ENCODE data around the gene BCL6B. TPM values are rescaled to one million over a fixed set of nuclear protein-coding genes. Genes with fewer than 3 reads are reported as not detected.

Gene BCL6B
- total RNA-seq, 1 donor, result 0.45 TPM

DNA sequence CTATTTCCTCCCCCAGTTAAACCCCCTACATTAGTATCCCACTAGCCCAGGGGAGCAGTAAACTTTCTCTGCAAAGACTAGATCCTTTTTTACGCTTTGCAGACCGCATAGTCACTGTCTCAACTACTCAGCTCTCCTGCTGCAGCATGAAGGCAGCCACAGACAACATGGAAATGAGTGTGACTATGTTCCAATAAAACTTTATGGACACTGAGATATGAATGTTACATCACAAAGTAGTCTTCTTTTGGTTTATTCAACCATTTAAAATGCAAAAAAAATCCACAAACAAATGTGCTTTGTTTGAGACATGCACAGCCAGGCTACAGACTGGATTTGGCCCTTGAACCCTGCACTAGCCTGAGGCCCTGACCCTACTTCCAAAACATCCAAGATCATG is 12.3 kb upstream of the BCL6B start:
- TF ChIP-seq, protein P1, sequence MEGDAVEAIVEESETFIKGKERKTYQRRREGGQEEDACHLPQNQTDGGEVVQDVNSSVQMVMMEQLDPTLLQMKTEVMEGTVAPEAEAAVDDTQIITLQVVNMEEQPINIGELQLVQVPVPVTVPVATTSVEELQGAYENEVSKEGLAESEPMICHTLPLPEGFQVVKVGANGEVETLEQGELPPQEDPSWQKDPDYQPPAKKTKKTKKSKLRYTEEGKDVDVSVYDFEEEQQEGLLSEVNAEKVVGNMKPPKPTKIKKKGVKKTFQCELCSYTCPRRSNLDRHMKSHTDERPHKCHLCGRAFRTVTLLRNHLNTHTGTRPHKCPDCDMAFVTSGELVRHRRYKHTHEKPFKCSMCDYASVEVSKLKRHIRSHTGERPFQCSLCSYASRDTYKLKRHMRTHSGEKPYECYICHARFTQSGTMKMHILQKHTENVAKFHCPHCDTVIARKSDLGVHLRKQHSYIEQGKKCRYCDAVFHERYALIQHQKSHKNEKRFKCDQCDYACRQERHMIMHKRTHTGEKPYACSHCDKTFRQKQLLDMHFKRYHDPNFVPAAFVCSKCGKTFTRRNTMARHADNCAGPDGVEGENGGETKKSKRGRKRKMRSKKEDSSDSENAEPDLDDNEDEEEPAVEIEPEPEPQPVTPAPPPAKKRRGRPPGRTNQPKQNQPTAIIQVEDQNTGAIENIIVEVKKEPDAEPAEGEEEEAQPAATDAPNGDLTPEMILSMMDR (IDR thresholded peaks at IDR 0.05; ENCODE audit: insufficient read depth, low read length), result no peak
- peak overlapping the region; percentile 91 for H3K4me3 ChIP-seq (ENCODE audit: low read depth, low read length)
- no peak for DNase-seq (ENCODE audit: low read depth)

DNA sequence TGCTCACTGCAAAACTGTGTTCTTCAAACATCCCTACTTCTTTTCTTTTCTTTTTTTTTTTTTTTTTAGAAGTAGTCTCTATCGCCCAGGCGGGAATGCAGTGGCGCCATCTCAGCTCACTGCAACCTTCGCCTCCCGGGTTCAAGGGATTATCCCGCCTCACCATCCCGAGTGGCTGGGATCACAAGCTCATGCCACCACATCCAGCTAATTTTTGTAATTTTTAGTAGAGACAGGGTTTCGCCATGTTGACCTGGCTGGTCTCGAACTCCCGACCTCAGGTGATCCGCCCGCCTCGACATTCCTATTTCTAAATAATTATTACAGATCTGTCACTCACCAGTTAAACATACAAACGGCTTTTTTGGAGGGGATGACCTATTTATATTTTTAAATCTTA is 11.4 kb upstream of the BCL6B start:
- H3K4me3 ChIP-seq (ENCODE audit: low read depth, low read length), result peak overlapping the region; percentile 91
- TF ChIP-seq, protein P1 (IDR thresholded peaks at IDR 0.05; ENCODE audit: insufficient read depth, low read length), result no peak
- DNase-seq (ENCODE audit: low read depth), result no peak

DNA sequence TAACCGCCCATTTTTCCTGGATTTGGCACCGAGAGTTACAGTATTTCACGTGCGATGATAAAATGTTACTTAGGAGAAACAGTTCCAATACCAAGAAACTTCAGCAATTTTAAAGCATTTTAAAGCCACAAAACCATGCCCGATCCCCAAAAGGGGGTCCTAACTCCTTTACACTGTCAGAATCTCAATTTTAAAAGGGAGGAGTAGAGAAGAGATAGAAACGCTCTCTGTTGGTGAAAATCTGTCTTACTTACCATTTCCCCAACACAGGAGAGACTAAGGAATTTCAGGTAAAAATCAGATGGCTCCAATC is 11.0 kb upstream of the BCL6B start:
- TF ChIP-seq, protein P1 (IDR thresholded peaks at IDR 0.05; ENCODE audit: insufficient read depth, low read length), result no peak
- H3K4me3 ChIP-seq (ENCODE audit: low read depth, low read length), result peak overlapping the region; percentile 91
- no peak for DNase-seq (ENCODE audit: low read depth)

DNA sequence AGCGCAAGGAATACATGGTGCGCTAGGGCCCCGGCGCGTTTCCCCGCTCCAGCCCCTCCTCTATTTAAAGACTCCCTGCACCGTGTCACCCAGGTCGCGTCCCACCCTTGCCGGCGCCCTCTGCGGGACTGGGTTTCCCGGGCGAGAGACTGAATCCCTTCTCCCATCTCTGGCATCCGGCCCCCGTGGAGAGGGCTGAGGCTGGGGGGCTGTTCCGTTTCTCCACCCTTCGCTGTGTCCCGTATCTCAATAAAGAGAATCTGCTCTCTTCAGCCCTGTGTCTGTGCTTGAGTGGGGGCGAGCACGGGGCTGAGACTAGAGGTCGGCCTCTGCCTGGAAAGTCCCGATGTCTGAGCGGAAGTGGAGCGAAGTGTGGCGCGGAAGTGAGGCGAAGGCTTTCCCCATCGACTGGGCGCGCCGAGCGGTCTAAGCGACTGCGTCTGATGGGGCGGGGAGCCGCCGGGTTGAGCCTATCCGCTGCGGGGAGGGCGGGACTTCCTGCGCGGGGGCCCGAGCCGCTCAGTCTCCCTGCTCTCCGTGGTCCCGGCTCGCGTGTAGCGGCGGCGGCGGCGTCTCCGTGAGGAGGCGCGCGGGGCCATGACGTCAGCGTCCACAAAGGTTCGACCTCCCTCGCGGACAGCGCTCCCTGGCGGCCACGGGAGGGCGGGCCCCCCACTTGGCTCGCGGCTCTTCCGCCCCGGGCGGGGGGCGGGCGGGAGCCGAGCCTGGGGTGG is 8.4 kb upstream of the BCL6B start:
- peak overlapping the region; percentile 91 for H3K4me3 ChIP-seq (ENCODE audit: low read depth, low read length)
- TF ChIP-seq, protein P1 (IDR thresholded peaks at IDR 0.05; ENCODE audit: insufficient read depth, low read length), result peak; percentile 69

DNA sequence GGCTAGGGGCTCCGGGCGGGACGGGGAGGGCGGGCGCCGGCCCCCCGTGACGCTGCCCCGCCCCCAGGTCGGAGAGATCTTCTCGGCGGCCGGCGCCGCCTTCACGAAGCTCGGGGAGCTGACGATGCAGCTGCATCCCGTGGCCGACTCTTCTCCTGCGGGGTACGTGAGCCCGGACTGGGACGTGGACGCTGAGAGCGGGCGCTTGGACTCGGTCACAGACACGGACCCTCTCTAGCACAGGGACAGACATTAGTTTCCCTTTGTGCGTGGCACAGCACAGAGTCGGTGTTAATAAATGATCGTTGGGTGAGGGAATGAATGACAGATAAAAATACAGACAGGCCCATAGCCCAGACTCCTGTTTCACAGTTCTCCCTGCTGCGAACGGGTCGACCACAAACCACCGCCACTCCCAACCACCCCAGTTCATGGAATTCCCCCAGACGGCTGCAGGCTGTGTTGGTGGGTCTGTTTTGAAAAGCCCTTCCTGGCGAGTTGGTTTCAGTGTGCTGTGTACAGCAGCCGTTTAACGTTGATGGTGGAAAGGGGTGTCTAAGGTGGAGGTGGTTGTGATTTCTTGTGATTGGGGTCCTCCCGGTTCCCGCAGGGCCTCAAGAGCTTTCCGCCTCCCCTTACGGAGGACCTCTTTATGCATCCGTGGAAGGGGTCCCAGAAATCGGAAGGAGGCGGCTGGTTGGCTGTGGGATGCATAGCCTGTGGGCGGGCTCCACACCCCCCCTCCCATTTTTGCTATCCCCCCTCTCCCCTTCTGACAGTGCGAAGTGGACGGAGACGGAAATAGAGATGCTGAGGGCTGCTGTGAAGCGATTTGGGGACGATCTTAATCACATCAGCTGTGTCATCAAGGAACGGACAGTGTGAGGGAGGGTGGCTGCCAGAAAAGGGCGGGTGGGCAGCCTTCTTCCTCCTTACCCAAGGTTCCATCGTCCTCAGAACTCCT is 7.6 kb upstream of the BCL6B start:
- peak; percentile 61 for DNase-seq (ENCODE audit: low read depth)
- TF ChIP-seq, protein P1 (IDR thresholded peaks at IDR 0.05; ENCODE audit: insufficient read depth, low read length), result no peak
- peak overlapping the region; percentile 91 for H3K4me3 ChIP-seq (ENCODE audit: low read depth, low read length)

More for the DNA sequence above, 8.4 kb upstream of the BCL6B start:
- peak; percentile 94 for DNase-seq (ENCODE audit: low read depth)

DNA sequence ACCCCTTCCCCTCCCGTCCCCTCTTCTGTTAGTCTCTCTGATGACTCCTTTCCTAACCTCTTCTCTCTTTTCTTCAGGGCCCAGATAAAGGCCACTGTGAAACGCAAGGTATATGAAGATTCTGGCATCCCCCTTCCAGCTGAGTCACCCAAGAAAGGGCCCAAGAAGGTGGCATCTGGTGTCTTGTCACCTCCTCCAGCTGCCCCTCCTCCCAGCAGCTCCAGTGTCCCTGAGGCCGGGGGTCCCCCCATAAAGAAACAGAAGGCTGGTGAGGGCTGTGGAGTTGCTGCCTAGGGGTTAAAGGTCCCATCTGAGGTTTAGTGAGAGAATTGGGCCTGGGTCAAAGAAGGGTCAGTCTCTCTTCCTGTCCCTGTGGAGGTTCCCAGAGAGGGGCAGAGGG is 6.4 kb upstream of the BCL6B start:
- no peak overlapping the region for H3K4me3 ChIP-seq (ENCODE audit: low read depth, low read length)
- no peak for DNase-seq (ENCODE audit: low read depth)
- TF ChIP-seq, protein P1 (IDR thresholded peaks at IDR 0.05; ENCODE audit: insufficient read depth, low read length), result no peak
